HG03439 (cell line): ENCODE data around the gene RNF149.
"Not testable (repeated sequence)": the region's sequence is repeated elsewhere in the genome, so short reads cannot be mapped to it uniquely, and the experiment has no call there.

Experiments
- ATAC-seq: cut with Tn5 transposase; IDR thresholded peaks from one replicate; pipeline ENCODE4 v1.9.1; 2021; ENCODE audit warnings: mild to moderate bottlenecking, moderate library complexity; ENCODE audit not compliant: unreplicated experiment

Gene RNF149

GRCh38 chr2:101332885-101333766 lies 24.6 kb upstream of the RNF149 start:
- no peak for ATAC-seq

DNA sequence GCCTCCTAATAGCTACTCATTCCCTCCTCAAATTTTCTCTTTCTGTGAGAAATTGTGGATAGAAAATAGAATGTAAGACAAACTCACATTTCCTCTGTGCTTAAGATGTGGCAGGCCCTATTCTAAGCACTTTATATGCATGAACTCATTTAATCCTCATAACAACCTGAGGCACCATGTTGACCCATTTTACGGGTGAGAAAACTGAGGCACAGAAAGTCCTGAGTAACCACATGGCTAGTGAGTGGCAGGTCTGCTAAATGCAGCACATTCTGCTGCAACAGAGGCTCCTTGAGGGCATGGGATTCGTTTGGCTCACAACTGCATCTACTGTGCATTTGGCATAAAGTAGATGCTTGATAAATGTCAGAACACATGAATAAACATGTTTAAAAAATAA lies 22.7 kb upstream of the RNF149 start:
- ATAC-seq, result no peak

DNA sequence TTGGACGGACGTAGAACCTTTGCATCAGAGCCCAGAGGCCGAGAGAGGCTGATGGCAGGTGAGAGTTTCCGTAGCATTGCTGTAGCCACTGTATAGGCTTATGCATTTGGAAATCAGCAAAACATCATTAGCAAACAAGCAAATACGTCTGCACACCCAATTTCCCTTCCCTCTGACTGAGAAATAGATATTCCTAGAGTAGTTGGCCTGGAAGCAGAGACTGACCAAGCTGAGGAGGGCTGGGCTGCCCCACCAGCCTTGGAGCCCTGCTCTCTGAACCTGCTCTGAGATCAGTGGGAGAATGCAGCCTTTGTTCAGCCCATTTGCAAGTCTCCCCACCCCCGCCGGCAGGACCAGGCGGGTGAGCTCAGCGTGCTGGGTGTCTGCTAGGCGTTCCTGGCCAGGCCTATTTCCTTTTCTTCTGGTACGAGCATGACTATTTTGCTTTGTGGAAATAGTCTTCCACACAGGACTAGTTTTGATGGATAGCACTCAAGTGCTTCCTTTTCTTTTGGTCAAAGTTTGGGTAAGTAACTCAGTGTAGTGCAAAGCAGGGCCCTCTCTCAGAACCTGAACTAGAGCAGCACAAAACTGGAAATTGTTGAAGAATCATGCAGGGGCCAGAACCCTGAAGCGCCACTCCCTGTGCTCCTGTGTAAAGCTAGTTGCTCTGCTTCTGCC lies 21.9 kb upstream of the RNF149 start:
- ATAC-seq, result no peak

- no peak for ATAC-seq
Observed at GRCh38 chr2:101329026-101329425, 20.5 kb upstream of the RNF149 start.

DNA sequence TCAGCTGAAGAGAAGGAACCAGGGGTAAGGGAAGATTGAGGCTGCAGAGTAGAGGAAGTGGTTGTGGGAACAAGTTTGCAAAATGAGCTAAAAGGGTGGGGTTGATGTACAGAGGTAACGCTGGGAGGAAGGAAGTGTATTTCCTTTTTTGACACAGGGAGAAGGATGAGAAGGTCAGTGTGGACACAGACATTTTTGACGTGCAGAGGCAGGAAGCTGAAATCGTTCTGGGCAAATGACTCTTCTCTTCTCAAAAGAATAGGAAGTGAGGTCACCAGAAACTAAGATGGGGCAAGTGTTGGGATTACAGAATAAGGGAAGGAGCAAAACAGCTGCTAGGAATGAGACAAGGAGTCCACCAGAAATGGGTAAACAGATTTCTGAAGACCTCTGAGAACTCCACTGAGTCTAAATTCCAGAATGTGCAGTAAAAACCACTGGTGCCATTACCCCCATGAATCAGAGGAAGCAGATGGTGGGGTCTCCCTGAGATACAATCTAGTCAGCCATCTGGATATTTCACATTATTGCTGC lies 20.0 kb upstream of the RNF149 start:
- no peak for ATAC-seq

- no peak for ATAC-seq
Observed at GRCh38 chr2:101327863-101328394, 19.4 kb upstream of the RNF149 start.

DNA sequence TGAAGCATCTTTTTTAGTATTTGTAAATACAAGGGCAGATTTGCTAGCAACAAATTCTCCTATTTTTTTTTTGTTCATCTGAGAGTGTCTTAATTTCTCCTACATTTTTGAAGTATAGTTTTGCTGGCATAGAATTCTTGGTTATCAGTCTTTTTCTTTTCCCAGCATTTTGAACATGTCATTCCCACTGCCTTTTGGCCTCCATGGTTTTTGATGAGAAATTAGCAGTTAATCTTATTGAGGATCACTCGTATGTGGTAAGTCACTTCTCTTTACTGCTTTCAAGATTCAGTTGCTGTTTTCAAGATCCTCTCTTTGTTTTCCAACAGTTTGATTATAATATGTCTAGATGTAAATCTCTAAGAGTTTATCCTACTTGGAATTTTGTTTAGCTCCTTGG lies 16.9 kb upstream of the RNF149 start:
- ATAC-seq, result no peak

- ATAC-seq, result not testable (repeated sequence)
Observed at GRCh38 chr2:101316568-101316967, 8.1 kb upstream of the RNF149 start.

DNA sequence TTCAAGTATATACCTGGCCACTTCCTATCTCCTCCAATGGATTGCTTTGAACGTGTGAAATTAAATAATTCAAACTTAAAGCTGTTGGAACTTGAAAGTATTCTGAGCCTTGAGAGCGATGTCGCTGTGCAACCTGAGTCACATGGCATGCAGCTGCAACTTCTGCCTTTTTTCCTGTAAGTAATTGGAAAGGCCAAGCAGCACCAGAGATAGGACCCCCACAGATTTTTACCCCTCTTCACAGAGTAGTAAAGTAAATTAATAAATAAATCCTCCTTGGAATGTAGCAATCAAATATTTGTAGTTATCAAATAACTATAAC lies 3.2 kb upstream of the RNF149 start:
- ATAC-seq, result no peak

DNA sequence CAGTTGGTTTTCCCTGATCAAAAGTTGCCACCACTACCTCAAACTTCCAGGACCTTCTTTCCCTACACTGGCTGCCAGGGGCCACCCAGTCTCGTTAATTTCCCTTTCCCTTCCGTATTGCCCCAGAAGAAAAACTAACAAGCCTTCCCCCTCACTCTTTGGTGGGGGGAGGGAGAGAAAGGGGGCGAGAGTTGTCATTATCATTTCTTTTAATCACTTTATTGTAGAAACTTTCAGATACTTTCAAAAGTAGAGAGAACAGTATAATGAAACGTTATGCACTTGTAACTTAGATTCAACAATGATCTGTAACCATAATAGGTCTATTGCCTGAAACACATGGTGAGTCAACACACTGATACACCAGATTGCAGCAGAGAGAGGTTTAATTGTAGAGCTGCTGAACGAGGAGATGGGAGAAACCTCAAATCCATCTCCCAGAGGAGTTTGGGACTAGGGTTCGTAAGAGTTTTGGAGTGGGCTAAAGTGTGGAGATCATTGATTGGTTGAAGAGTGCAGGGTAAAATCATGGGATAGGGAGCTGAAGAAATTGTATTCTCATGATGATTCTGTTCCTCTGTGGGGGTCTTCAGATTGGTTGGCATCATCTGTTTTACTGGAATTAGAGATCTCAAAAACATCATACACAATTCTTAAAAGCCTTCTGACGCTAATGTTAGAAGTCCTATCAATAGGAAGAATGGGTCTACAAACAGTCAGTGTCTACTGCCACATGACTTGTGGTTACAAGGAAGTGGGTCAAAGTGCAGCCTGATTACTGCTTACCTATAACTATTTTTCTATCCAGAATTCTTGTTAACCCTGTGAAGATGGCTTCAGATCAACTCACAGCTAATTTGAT lies 2.6 kb upstream of the RNF149 start:
- no peak for ATAC-seq

DNA sequence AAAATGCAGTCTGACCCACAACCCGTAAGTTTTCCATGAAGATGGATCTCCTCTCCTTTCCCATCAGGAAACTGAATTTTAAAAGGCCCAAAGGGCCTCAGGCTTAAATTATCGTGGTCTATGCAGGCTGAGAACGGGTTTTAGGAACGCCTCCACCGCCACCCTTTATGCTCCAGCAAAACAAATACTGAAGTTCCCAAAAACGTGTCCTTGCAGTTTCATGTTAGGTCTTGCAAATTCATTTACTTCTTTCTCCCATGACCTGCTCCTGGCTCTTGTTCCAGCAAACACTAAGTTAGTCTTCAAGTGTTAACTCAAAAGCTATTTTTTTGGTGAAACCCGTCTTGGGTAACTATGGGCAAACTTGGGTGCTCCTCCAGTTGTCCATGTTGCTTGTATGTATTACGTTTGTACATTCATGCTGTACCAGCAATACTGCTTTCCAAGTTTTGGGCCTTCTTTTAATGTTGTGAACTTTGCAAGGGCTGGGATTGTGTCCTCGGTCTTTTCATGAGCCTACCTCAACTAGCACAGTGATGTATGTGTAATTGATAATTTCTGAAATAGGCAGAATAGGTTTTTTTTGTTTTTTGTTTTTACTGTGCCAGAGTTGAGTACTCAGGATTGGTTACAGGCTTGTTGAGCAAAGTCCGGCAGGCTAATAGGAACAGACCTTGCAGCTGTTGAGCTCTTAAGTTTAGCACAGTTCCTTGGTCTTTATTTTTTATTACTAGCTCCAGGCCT lies 1.8 kb upstream of the RNF149 start:
- no peak for ATAC-seq

GRCh38 chr2:101307950-101308431 lies 510 bp downstream of the RNF149 start:
- peak; percentile 11 for ATAC-seq

- no peak for ATAC-seq
Observed at GRCh38 chr2:101307503-101307902, 998 bp downstream of the RNF149 start.

- peak; percentile 0 for ATAC-seq
Observed at GRCh38 chr2:101306410-101306809, 2.1 kb downstream of the RNF149 start.

GRCh38 chr2:101305492-101306078 lies 2.9 kb downstream of the RNF149 start:
- ATAC-seq, result no peak

- no peak for ATAC-seq
Observed at GRCh38 chr2:101305035-101305434, 3.5 kb downstream of the RNF149 start.

- ATAC-seq, result no peak
Observed at GRCh38 chr2:101303688-101304087, 4.8 kb downstream of the RNF149 start.

GRCh38 chr2:101302016-101302415 lies 6.5 kb downstream of the RNF149 start:
- no peak for ATAC-seq

DNA sequence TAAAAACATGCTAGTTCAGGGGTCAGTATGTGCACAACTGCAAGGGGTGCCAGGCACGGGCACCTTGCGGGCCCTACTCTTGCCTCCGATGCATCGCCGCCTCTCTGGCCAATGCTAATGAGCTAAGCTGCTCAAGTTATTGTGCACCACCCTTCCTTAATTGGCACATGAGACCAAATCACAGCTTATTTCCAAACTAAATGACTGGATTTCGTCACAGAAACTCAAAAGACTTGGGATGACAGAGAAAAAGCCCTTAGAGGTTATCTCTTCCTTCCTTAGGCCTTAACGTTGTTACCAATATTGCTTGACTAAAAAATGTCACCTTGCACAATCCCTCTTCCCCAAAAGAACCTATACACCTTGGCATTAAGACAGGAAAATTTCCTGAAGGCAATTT lies 7.7 kb downstream of the RNF149 start:
- ATAC-seq, result no peak

DNA sequence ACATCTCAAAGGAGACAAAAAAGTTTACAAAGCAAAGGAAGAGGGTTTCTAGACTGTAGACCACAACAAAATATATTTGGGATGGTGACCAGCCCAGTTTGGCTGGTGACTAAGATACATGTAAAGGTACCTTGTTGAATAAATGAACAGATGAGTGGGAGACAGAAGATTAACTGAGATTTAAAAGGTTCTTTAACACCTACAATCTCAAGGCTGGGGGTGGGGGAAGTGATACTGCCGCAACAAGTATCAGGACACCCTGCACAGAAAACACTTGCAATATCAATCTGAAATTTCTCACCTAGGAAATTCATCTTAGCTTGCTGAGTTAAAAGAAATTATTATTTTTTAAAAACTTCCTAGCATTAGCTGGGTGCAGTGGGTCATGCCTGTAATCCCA lies 8.3 kb downstream of the RNF149 start:
- no peak for ATAC-seq
